T-helper 2 cell (primary cell): Measurements from ENCODE around the gene MARCKS.
A peak's percentile ranks its signal among the peaks of the same experiment; 100 is the strongest.

Experiments used
- DNase-seq, 5 experiments: peaks; one replicate each; pipeline versions ENCODE4 v3.0.0 to v3.0.0-alpha.2; 2012 to 2022
- total RNA-seq, 2 donors: gene quantifications; one replicate each; lab custom pipeline; 2026; lab: John Stamatoyannopoulos, UW

Gene MARCKS, protein sequence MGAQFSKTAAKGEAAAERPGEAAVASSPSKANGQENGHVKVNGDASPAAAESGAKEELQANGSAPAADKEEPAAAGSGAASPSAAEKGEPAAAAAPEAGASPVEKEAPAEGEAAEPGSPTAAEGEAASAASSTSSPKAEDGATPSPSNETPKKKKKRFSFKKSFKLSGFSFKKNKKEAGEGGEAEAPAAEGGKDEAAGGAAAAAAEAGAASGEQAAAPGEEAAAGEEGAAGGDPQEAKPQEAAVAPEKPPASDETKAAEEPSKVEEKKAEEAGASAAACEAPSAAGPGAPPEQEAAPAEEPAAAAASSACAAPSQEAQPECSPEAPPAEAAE
- total RNA-seq = 1.2 to 3.9 reads per million in 2 donors

DNA sequence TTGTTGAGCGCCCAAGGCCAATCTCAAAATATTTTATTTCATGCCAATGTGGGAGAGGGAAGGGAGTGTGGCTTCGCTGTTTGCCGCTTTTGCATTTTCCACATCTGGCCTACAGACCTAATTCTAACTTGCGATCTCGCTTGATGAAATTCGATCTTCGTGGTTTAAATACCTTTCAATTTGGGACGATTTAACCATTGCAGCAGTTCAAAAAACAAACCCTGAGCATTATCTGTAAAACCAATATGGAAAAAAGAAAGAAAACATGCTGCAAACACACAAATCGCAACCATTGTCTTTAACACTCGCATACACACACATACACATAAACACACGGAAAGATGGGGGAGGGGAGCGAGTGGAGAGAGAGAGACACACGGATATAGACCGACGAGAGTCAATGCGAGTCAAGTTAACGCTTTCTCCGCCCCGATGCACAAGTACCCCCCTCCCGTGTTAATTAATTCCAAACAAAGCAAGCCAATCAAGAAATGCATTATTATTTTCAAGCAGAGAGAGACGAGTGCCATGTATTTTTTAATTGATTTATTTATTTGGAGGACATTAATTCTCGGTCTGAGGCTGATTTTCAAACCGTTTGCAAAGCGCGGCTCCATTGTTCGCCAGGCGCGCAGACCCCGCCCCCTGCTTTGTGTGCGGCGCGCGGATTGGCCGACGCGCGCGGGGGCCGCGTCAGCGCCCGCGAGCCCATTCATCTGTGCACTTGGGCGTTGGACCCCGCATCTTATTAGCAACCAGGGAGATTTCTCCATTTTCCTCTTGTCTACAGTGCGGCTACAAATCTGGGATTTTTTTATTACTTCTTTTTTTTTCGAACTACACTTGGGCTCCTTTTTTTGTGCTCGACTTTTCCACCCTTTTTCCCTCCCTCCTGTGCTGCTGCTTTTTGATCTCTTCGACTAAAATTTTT is at the start of gene MARCKS:
MARCKS (plus strand) TSS at position 721 of the 931 bp plus-strand sequence. CDS start 401 bp downstream, outside the sequence.
- peak in 1 of 5 experiments; percentile 58 for DNase-seq

DNA sequence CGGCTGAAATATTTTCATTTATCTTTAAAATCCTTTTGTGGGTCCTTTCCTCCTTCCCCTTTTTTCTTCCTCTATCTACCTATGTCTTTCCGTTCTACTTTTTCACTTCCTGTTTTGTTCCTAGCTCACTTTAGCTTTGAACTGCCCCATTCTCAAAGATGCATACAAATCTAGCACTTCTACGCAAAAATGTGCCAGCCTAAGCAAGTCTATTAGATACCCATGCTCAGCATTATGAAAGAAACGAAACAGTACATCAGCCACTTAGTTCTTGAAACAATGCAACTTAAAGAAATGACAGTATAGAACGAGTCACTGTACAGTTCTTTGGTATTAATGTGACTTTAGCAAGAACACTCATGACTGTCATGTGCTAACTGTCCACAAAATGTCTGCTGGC is 47.3 kb upstream of the MARCKS start:
- no peak for DNase-seq

DNA sequence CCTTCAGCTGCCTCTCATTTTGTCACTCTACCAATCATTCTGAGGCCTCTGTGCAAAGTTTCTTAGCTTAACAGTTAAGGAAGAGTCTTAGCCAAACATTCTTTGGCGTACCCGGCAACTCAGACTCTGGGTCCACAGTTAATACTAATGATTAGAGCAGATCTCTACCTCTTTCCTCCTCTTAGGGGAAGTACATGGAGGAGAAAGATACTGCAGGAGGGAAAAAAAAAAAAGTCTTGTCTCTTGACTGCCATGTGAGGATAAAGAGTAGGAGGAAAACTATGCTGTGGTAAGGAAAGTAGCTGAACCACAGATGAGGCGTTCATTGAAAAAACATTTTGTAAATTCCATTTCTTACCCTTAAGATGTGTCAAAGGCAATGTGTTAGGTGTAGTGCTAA is 44.0 kb upstream of the MARCKS start:
- DNase-seq = no peak

DNA sequence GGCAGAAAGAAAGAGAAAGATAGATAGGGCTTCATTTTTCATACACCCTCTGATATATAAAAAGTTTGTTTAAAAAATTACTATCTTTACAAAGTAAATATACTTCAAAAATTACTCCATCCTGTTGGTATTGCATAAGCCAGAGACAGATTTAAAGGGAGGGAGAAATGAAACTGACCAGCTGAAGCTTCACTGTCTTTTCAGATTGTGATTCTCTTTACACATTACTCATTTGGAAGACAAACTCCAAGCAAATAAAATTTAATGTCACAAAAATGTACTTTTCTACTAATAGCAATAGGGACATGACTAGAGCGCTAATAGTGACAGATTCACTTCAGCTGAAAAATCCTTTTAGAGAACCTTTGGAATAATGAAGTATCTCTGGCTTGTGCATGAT is 38.6 kb upstream of the MARCKS start:
- DNase-seq = no peak

DNA sequence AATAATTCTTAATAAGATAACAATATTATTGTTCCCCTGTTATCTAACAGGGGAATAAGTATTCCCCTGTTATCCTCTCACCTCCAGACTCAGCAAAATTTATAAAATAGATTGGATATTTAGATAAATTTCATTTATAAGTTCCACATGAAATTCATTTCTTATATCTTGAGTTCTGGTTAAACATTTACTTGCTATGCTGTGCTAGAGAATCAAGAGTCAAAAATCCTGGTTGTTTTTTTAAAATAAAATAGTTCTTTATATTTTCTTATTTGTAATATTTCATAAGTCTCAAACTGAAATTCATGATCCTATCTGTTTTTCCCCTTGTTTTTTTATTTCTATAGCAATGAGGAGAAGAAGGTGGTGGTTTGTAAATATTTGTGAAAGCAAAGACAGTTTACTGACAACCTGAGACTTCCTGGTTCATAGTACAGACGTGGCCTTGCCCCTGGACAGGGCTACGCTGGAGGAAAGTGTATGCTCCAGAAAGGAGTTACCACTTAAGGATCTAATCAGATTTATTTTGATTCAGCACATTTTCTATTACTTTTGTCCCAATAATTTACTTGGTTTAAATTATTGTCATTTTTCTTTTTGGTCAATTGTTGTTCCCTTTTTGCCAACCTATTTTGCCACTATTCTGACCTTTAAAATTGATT is 37.8 kb upstream of the MARCKS start:
- DNase-seq = no peak

DNA sequence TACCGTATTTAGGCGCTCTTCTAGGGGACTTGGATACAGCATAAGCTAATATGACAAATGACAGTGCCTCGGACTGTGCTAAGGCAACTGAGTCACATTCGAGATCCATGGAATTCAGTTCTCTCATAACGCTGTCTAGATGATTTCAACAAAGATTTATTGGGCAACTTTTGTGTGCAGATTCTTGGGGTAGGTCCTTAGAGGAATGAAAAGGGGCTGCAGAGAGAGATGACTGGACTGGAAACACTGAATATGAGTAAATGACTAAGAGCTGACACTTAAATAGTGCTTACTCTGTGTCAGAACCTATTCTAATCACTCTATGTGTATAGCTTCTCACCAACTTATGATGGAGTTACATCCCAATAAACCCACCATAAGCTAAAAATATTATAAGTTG is 36.4 kb upstream of the MARCKS start:
- no peak for DNase-seq

DNA sequence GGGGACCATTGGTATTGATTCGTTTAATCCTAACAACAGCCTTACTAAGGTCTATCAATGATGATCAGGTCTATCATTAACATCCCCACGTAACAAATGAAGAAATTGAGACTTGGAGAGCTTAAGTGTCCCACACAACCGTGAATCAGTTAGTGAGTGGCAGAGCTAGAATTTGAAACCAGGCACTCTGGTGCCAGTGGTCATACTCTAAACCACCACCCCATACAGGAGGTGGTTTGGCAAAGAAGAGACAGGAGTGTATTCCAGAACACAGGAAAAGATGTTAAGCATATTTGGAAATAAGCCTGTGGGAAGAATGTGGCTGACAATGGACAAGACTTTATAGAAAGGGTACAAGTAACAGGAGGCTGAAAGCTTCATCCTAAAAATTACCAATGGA is 35.7 kb upstream of the MARCKS start:
- DNase-seq = no peak

DNA sequence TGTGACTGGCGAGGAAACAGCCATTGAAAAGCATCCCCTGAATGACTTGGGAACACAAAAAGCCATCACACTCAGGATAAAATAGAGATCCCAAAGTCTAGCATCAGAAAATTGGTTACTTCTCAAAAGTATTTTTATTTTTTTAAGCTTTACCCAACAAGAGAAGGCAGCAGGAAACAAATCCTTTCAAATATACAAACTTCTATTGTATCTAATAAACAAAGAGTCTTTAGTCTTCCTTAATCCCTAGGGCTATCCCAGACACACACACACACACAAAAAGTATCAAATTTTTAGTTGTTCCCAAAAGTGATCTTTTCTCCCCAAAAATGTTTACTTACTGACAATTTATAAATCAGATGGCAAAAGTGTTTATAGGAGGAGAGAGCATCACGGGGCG is 33.2 kb upstream of the MARCKS start:
- DNase-seq = no peak

DNA sequence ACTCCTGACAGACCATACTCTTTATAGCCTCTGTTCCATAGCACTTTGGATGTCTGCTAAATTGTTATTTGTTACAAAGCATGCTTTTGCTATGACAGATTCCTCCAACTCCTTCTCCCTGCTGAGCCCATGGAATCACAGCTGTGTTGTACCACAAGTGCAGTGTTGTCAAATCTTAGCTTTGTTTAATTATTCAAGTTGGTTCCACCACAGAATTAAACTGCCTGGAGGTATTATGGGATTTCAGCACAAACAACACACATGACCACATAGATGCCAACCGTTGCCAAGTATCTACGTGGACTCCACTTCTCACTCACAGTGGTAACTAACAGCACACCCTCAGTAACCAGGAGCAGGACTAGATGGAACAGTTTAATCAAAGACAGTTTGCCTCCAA is 32.7 kb upstream of the MARCKS start:
- DNase-seq = no peak

DNA sequence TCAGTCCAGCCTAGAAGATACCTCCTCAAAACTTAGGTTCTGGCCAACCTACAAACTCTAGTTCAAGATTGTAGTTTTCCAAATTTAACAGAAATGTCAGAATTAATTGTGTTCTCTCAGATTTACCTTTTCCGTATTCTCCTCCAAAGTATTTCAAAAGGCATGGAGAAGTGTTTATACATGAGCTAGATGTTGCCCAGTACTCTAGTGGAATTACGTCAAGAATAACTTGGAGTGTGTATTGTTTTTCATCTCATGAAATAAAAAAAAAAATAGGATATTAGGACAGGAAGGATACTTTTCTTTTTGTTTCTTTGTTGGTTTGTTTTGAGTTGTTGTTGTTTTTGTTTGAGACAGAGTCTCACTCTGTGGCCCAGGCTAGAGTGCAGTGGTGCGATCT is 32.3 kb upstream of the MARCKS start:
- DNase-seq = no peak

DNA sequence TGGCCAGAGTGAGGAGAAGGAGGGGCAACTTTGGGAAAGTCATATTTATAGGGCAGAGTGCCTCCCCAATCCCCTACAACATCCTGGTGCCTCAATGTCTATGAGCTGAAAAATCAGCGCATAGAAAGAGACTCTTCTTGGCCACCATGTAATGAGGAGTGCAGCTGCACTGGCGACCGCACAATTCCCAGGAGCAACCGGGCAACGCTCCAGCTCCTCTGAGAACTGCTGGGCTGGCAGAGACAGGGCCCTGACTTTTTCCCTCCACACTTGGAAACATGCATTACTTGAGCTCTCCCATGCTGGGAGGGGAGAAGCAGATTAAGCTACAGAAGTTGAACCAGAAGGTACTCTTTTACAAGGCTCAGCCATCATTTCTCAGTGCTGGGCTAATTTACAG is 31.4 kb upstream of the MARCKS start:
- no peak for DNase-seq

DNA sequence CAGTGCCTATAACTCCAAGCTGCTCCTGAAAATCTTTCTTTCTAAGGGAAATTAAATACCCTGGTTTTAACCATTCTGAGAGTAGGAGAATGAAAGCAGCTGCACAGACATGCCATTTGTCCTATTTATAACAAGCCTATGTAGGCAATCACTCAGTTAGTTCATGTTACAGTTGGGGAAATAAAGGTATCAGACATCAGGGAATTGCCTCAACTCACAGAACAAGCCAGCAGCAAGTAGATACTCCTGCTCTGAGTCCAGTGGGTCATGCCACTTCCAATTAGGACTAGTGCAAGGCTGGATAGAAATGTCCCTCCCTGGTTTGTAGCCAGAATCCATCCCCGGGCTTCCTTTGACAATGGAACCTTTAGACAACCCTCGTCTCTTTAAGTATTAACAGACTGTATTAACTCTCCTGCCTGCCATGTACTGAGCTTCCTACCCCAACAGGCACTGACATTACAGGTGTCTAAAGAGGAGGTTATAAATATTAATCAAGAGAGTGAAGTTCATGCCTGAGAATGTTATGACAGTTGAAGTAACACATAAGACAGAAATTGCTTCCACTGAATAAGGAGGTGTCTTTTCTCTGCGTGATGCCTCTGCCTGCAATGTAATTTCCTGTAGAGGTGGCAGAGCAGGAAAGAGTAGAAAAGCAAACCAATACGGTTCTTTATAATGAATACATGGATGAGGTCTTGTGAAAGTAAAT is 28.0 kb upstream of the MARCKS start:
- no peak for DNase-seq

DNA sequence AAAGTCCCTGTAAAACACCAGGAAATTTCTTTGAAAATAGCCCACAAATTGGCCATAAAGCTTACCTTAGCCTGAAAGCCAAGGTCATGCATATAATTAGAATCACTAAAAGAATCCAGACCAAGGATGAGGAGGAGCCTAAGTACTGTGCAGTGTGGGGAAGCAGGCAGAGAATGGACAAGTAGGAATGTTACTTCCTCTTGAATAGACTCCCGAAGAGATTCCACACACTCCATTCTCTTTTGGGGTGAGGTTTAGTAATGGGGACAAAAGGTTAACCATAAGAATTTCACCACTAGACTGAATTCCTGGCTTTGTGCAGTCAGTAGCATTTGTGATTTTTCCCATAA is 27.5 kb upstream of the MARCKS start:
- DNase-seq = no peak

DNA sequence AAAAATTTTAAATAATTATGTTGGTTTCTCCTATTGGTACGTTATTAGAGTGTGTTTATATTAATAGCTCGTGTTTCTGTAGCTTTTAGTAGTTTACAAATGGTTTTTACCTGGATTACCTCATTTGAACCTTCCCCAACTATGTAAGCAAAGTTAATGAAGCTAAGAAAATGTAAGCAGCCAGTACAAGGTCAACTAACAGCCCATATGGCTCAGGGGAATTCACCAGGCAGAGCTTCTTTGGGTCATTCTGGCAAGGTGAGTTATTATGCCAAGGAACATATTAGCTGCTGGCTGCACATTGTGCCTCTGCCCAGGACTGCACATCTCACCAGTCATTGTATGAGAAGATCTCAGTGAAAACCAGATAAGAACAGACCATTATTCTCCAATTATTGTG is 27.0 kb upstream of the MARCKS start:
- no peak for DNase-seq

DNA sequence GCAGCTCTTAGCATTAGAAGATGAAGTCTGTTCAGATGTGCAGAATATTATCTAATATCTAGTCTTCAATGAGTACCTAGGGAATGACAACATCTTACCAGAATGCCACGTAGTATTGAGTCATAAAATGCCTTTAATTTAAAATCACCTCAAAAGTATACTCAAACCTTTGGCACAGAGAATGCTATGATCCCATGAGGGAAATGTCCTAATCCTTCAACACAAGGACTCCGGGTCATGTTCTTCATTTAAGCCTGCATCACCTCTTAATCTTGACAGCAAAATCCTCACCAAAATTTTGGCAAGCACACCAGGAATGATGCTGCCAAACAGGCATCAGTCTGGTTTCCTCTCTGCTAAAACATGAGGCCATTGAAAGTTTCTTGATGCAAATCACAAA is 23.6 kb upstream of the MARCKS start:
- no peak for DNase-seq

DNA sequence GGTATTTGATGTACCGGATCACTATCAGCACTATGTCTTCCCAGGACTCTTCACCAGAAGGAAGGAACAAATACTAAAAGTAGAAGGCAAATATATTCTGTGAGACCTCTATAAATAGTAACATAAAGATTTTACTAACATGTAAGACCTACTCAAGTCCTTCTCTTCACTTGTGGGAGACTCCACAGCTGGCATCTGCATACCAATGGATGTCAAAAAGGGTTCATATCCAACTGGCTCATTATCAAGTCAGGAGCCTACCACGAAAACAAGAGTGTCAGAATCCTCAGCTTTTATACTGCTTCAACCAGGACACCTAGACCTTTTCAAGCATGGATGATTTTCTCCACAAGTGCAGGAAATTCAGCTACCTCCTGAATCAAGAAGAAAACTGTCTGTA is 20.0 kb upstream of the MARCKS start:
- DNase-seq = no peak

DNA sequence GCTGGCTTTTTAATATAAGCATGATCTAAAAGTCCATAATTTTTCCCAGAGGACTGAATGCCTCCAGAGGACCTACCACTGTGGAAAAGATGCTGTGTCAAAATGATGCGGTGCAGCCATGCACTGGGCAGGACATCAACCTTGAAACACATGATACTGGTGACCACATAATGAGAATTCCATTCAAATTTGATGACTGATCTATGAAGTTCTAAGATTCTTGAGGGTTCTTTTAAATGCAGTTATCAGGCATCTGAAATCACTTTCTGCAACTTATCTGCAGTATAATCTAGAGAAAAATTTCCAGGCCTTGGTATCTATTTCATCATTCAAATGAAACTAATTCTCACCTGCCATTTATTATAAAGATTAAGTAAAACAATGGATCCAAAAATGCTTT is 15.0 kb upstream of the MARCKS start:
- DNase-seq = no peak

DNA sequence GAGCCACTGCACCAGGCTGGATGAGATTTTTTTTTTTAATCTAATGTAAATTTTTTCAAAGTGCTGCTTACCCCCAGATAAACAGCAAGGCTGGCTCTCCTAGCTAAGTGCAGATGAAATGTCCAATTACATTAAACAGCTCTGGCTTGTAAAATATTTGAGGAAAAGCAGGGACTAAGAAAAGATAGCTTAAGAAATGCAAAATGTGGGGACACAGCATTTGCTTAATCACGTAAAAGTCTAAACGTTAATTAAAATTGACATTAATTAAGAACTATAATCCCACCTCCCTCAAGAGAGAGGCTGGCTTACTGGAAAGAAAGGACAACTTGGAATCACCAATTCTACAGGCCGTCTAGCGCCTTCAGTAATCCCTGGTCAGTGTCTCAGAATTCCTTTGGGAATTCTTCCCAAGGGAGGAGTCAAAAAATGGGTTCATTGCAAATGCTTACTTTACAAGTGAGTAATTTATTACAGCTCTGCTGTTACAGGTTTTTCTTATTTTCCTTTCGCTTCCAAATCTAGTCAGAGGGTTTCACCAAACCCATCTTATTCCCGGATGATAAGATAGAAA is 13.6 kb upstream of the MARCKS start:
- DNase-seq = no peak

DNA sequence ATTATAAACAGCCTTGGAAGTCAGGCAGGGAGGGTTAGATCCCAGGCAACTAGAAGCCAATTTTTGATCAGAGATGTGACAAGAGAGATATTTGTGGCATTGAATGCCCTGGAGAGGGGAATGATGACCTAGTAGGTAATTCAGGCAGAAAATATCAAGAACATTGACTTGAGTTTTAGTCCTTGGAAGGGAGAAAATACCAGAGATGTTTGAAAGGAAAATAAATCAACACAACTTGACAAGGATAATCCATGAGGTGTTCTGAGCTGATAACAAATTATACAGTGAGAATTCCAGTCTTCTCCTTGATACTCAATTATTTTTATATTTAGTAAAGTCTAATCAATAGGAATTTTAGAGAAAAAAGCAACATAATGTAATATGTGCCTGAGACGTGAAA is 10.6 kb upstream of the MARCKS start:
- no peak for DNase-seq

DNA sequence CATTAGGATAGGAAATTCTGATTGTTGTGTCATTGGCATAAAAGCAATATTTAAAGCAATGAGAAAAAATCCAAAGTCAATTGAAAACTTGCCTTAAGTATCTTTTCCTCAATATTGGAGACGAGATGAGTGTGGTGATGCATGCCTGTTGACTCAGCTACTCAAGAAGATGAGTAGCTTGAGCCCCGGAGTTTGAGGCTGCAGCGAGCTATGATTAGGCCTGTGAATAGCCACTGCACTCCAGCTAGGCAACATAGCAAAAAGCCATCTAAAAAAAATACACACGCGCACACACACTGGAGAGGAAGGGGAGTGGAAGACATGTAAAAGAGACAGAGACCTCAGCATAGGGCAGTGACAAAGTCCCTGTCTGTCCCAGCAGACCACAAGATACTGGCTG is 9.7 kb upstream of the MARCKS start:
- DNase-seq = no peak

DNA sequence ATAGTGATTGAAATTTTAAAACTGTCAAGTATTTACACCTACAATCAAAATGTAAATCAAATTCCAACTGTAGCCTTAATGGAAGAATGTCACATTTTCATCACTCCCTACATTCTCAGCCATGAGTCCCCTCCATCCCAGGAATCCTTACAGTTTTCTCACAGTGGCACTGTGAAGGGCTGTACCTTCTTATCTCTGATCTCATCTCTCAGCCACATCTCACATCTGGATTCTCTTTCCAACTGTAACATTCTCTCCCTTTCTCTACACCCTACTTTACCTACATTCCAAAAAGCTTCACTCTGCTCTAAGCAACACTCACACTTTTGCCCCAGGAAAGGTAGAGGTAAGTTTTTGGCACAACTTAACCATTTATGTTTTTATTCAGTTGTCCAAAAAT is 8.9 kb upstream of the MARCKS start:
- no peak for DNase-seq

DNA sequence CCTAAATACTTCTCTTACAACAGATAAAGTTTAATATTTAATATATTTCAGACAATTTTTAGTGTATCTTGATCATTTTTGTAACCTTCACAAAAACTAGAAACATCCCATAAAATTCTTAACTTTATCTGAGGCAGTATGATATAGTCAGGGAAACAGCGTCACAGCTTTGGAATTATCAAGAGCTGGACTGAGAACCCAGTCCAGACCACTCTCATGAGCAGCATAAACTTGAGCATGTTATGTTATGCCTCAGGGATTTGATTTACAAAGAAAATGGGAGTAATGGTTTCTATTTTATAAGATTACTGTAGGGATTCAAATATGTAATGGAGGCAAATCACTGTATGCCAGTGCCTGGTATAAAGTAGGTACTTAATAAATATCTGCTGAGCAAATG is 8.3 kb upstream of the MARCKS start:
- DNase-seq = no peak

DNA sequence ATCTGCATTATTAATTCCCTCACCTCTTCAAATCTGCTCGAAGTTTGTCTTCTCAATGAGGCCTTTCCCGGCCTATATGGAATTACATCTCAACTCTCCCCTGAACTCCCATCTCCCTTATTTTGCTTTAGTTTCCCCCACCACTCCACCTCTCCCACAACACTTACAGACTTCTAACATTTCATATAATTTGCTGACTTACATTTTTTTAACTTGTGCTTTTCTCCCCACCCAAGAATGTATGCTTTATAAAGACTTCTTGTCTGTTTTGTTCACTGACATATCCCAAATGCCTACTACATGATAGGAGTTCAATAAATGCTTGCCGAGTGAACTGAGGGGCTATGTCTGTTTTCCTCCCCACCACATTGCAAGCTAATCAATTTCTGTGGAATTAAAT is 3.9 kb upstream of the MARCKS start:
- no peak for DNase-seq
